Measurements from ENCODE around the gene GARIN3.

Gene GARIN3

GRCh38 chr5:157148734-157149615 lies 17.1 kb downstream of the GARIN3 start:
- peak; percentile 65 to 80 for DNase-seq (ENCODE audit: low read depth in 2 of 2)

- DNase-seq (ENCODE audit: low read depth in 2 of 2): peak in 1 of 2 experiments; percentile 54
Measured at GRCh38 chr5:157143127-157143971, 22.7 kb downstream of the GARIN3 start.

- DNase-seq (ENCODE audit: low read depth in 2 of 2): peak; percentile 81 to 86
Measured at GRCh38 chr5:157142317-157143126, 23.5 kb downstream of the GARIN3 start, which contains the start of gene MED7. MED7 (minus strand) TSS chr5:157142865; CDS start chr5:157139431, 3,434 bp downstream.

GRCh38 chr5:157137691-157138090 lies 28.4 kb downstream of the GARIN3 start:
- no peak for DNase-seq (ENCODE audit: low read depth in 2 of 2)

GRCh38 chr5:157132281-157132612 lies 33.8 kb downstream of the GARIN3 start:
- DNase-seq (ENCODE audit: low read depth in 2 of 2): no peak

- no peak for DNase-seq (ENCODE audit: low read depth in 2 of 2)
Measured at GRCh38 chr5:157130925-157131324, 35.1 kb downstream of the GARIN3 start.

GRCh38 chr5:157121709-157122108 lies 44.4 kb downstream of the GARIN3 start:
- DNase-seq (ENCODE audit: low read depth in 2 of 2): no peak

- DNase-seq (ENCODE audit: low read depth in 2 of 2): no peak
Measured at GRCh38 chr5:157120102-157120501, 46.0 kb downstream of the GARIN3 start.

- peak in 1 of 2 experiments; percentile 21 for DNase-seq (ENCODE audit: low read depth in 2 of 2)
Measured at GRCh38 chr5:157116483-157116954, 49.5 kb downstream of the GARIN3 start.

GRCh38 chr5:157115502-157115901 lies 50.6 kb downstream of the GARIN3 start:
- DNase-seq (ENCODE audit: low read depth in 2 of 2): no peak

GRCh38 chr5:157115012-157115411 lies 51.1 kb downstream of the GARIN3 start:
- DNase-seq (ENCODE audit: low read depth in 2 of 2): no peak

- no peak for DNase-seq (ENCODE audit: low read depth in 2 of 2)
Measured at GRCh38 chr5:157113002-157113401, 53.1 kb downstream of the GARIN3 start.

Measured in stimulated activated CD4-positive, alpha-beta T cell treated with anti-CD3 and anti-CD28 coated beads, Interleukin-12 subunit alpha, Interleukin-12 subunit beta, amount 100 ng/mL, for 24 hours (primary cell).